Cardiac fibroblast (primary cell): Measurements from ENCODE around the gene CRY1.
"Not testable (repeated sequence)": the region's sequence is repeated elsewhere in the genome, so short reads cannot be mapped to it uniquely, and the experiment has no call there.

Experiments
- DNase-seq, 2 donors: peaks; one replicate each; pipeline versions ENCODE4 v3.0.0 to v3.0.0-alpha.2; 2010; ENCODE audit warnings: low read depth in 2 of 2
- H3K4me3 ChIP-seq, 2 donors: replicated peaks in 1 of 2; 1 replicate in 1 of 2; 2 replicates in 1 of 2; pipeline ENCODE4 v1.5.1; 2011; ENCODE audit warnings: low read depth in 2 of 2, low read length in 2 of 2, mild to moderate bottlenecking in 2 of 2, moderate library complexity in 1 of 2
- CTCF ChIP-seq: IDR thresholded peaks from one replicate; pipeline ENCODE4 v1.5.1; 2011; ENCODE audit warnings: low read depth, mild to moderate bottlenecking, low read length, inconsistent platforms

The CRY1 gene

GRCh38 chr12:107014055-107014454, 79.3 kb downstream of the CRY1 start:
- H3K4me3 ChIP-seq: no peak overlapping the region
- TF ChIP-seq CTCF: no peak
- no peak for DNase-seq

GRCh38 chr12:107012736-107013425, 80.5 kb downstream of the CRY1 start:
- no peak for DNase-seq
- no peak overlapping the region for H3K4me3 ChIP-seq
- TF ChIP-seq CTCF: no peak

GRCh38 chr12:107011519-107011918, 81.8 kb downstream of the CRY1 start:
- no peak for DNase-seq
- H3K4me3 ChIP-seq: no peak overlapping the region
- TF ChIP-seq CTCF: no peak

GRCh38 chr12:107007411-107007810, 85.9 kb downstream of the CRY1 start:
- TF ChIP-seq CTCF: no peak
- H3K4me3 ChIP-seq: no peak overlapping the region
- DNase-seq: no peak

- DNase-seq, H3K4me3 ChIP-seq: not testable (repeated sequence)
Observed at GRCh38 chr12:107002665-107003064, 90.7 kb downstream of the CRY1 start.

- no peak overlapping the region for H3K4me3 ChIP-seq
- no peak for TF ChIP-seq CTCF
- no peak for DNase-seq
Observed at GRCh38 chr12:106999446-106999845, 93.9 kb downstream of the CRY1 start.

- no peak overlapping the region for H3K4me3 ChIP-seq
- no peak for DNase-seq
- TF ChIP-seq CTCF: no peak
Observed at GRCh38 chr12:106997916-106998315, 95.4 kb downstream of the CRY1 start.

GRCh38 chr12:106996102-106996501, 97.2 kb downstream of the CRY1 start:
- not testable (repeated sequence) for DNase-seq, H3K4me3 ChIP-seq
